DND-41 (cell line): Measurements from ENCODE around the gene TBX20.

Source experiments
- ATAC-seq: fragments of 200-7000 bp; cut with Tn5 transposase; 3 replicates; pipeline ENCODE4 v1.9.1; 2021; ENCODE audit warnings: low read depth; ENCODE audit not compliant: insufficient read depth
- DNase-seq: peaks from one replicate; pipeline ENCODE4 v3.0.0-alpha.2; 2020
- H2AFZ ChIP-seq: 2 replicates; pipeline ENCODE4 v1.6.0; 2012; ENCODE audit warnings: low read depth, low read length
- H3K27ac ChIP-seq: 2 replicates; pipeline ENCODE4 v1.5.1; 2012; ENCODE audit warnings: low read length, inconsistent platforms
- H3K27me3 ChIP-seq: fragments of 200-600 bp; sonication (generic); 2 replicates; pipeline ENCODE4 v1.6.0; 2012; ENCODE audit warnings: low read length, mild to moderate bottlenecking, inconsistent platforms; ENCODE audit not compliant: insufficient read depth, poor library complexity
- H3K36me3 ChIP-seq: 2 replicates; pipeline ENCODE4 v1.5.1; 2012; ENCODE audit warnings: low read length, inconsistent platforms; ENCODE audit not compliant: insufficient read depth
- H3K4me1 ChIP-seq: 2 replicates; pipeline ENCODE4 v1.5.1; 2012; ENCODE audit warnings: mild to moderate bottlenecking, low read length; ENCODE audit not compliant: insufficient read depth
- H3K4me2 ChIP-seq: 2 replicates; pipeline ENCODE4 v1.6.0; 2012; ENCODE audit warnings: mild to moderate bottlenecking, moderate library complexity, low read length, inconsistent platforms; ENCODE audit not compliant: insufficient read depth
- H3K4me3 ChIP-seq, 2 experiments: fragments of 200-600 bp in 1 of 2; shearing (Covaris generic) in 1 of 2; 2 replicates each; pipeline ENCODE4 v1.5.1; 2012 to 2016; ENCODE audit warnings: inconsistent platforms in 2 of 2, low read length in 2 of 2, mild to moderate bottlenecking in 2 of 2, low read depth in 1 of 2, moderate library complexity in 1 of 2
- H3K79me2 ChIP-seq: 2 replicates; pipeline ENCODE4 v1.6.0; 2012; ENCODE audit warnings: low read length, inconsistent platforms; ENCODE audit not compliant: insufficient read depth
- H3K9ac ChIP-seq: 2 replicates; pipeline ENCODE4 v1.6.0; 2012; ENCODE audit warnings: low read depth, mild to moderate bottlenecking, inconsistent platforms, low read length, moderate library complexity
- H3K9me3 ChIP-seq: 2 replicates; pipeline ENCODE4 v1.5.1; 2012; ENCODE audit warnings: low read length, moderate library complexity, mild to moderate bottlenecking, inconsistent platforms; ENCODE audit not compliant: insufficient read depth, severe bottlenecking
- H4K20me1 ChIP-seq: 2 replicates; pipeline ENCODE4 v1.6.0; 2012; ENCODE audit warnings: low read length; ENCODE audit not compliant: insufficient read depth
- CTCF ChIP-seq: IDR thresholded peaks from 2 replicates; pipeline ENCODE4 v1.5.1; 2012; ENCODE audit warnings: borderline replicate concordance, low read length, moderate library complexity, mild to moderate bottlenecking; ENCODE audit not compliant: poor library complexity, severe bottlenecking; ENCODE audit errors: extremely low read depth
- EZH2 ChIP-seq: IDR thresholded peaks from 3 replicates; pipeline ENCODE4 v1.6.1; 2012; ENCODE audit warnings: borderline replicate concordance, low read depth, mild to moderate bottlenecking, moderate library complexity, low read length, inconsistent platforms; ENCODE audit not compliant: severe bottlenecking

The TBX20 gene

GRCh38 chr7:35257251-35258124 lies 3.6 kb upstream of the TBX20 start:
- H2AFZ ChIP-seq, result no peak overlapping the region
- no peak overlapping the region for H3K4me3 ChIP-seq

GRCh38 chr7:35256256-35257175 lies 2.6 kb upstream of the TBX20 start:
- Histone ChIP-seq H4K20me1 (no peaks in the 10 kb centered on the region), H2AFZ (no peak overlapping the region), H3K9me3 (no peaks in the 10 kb centered on the region), H3K27me3 (peaks cover 3% of the 10 kb centered on the region), H3K4me2 (no peak overlapping the region), H3K27ac (no peak overlapping the region), H3K4me1 (no peaks in the 10 kb centered on the region), H3K79me2 (no peaks in the 10 kb centered on the region), H3K9ac (no peak overlapping the region), H3K4me3 (no peak overlapping the region), H3K36me3 (no peaks in the 10 kb centered on the region)
- DNase-seq (no peak), ATAC-seq (no peak)
- TF ChIP-seq EZH2 (no peak), CTCF (no peak)

More at GRCh38 chr7:35257251-35258124, 3.6 kb upstream of the TBX20 start:
- DNase-seq (no peak), ATAC-seq (no peak)
- H3K9me3 ChIP-seq, result no peaks in the 10 kb centered on the region
- no peak overlapping the region for H3K4me2 ChIP-seq
- H4K20me1 ChIP-seq, result no peaks in the 10 kb centered on the region
- H3K27ac ChIP-seq, result no peak overlapping the region
- no peaks in the 10 kb centered on the region for H3K79me2 ChIP-seq
- no peaks in the 10 kb centered on the region for H3K27me3 ChIP-seq
- H3K4me1 ChIP-seq, result no peaks in the 10 kb centered on the region
- H3K36me3 ChIP-seq, result no peaks in the 10 kb centered on the region
- H3K9ac ChIP-seq, result no peak overlapping the region
- TF ChIP-seq CTCF, result no peak
- TF ChIP-seq EZH2, result no peak

- Histone ChIP-seq H3K27ac (no peak overlapping the region), H2AFZ (no peak overlapping the region), H3K27me3 (peaks cover 10% of the 10 kb centered on the region), H3K9ac (no peak overlapping the region), H3K4me1 (no peaks in the 10 kb centered on the region), H3K4me3 (no peak overlapping the region), H3K79me2 (no peaks in the 10 kb centered on the region), H3K4me2 (no peak overlapping the region), H4K20me1 (no peaks in the 10 kb centered on the region), H3K36me3 (no peaks in the 10 kb centered on the region), H3K9me3 (no peaks in the 10 kb centered on the region)
- TF ChIP-seq CTCF (no peak), EZH2 (no peak)
- ATAC-seq, result no peak
- DNase-seq, result no peak
Measured at GRCh38 chr7:35255443-35256255, 1.7 kb upstream of the TBX20 start.
